Globus pallidus (tissue), 1 donor: ENCODE data around the gene GART.
A peak's percentile ranks its signal among the peaks of the same experiment; 100 is the strongest.
"Not testable (repeated sequence)": the region's sequence is repeated elsewhere in the genome, so short reads cannot be mapped to it uniquely, and the experiment has no call there.

Experiments
- DNase-seq: peaks from one replicate; pipeline ENCODE4 v3.0.0-alpha.2; 2015; ENCODE audit warnings: low spot score

GART gene

DNA sequence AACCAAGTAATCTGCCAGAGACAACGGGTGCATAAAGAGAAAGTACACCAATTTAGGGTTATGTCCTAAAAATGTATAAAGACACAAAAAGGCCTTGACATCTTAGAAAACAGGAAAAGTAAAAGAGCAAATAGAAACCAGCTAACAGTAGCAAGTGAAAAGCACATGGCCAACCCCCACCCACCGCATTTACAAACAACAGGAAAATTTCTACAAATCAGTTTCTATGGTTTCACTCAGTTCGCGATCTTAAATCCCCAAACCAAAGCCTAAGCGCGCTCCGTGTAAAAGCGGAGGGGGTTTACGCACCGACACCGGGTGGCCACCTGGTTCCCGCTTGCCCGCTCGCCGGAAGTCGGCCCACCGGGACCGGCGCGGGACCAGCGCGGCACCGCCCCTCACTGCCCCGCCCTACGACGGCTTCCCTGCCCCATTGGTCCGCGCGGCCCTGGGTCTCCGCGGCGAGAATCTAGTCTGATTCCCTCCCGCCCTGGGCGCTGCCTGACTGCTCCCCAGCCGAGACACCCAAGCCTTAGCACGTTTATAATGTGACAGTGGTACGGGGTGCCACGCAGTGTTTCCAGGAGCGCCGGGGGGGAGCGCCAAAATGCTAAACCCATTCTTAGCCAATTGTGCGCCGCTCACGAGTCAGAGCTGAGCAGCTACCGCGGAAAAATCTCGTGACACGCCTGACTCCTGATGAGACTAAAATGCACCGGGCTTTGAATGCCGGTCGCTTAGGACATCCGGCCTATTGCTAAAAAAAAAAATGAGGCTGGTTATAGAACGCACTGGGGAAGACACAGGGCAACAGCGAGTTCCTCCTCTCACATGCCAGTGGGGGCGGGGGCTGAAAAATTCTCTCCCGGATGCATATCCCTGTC lies at the start of gene GART:
Gene GART (minus strand): TSS at position 362 of the 884 bp plus-strand sequence. CDS start 2,802 bp downstream, outside the sequence.
- peak; percentile 82 for DNase-seq

- peak; percentile 78 for DNase-seq
These were observed 46.8 kb upstream of the GART start, which contains the start of gene DONSON for GRCh38 chr21:33588485-33589335. Gene DONSON, minus strand, starts transcription at chr21:33588684. Its CDS starts 43 bp downstream, at chr21:33588641.

DNA sequence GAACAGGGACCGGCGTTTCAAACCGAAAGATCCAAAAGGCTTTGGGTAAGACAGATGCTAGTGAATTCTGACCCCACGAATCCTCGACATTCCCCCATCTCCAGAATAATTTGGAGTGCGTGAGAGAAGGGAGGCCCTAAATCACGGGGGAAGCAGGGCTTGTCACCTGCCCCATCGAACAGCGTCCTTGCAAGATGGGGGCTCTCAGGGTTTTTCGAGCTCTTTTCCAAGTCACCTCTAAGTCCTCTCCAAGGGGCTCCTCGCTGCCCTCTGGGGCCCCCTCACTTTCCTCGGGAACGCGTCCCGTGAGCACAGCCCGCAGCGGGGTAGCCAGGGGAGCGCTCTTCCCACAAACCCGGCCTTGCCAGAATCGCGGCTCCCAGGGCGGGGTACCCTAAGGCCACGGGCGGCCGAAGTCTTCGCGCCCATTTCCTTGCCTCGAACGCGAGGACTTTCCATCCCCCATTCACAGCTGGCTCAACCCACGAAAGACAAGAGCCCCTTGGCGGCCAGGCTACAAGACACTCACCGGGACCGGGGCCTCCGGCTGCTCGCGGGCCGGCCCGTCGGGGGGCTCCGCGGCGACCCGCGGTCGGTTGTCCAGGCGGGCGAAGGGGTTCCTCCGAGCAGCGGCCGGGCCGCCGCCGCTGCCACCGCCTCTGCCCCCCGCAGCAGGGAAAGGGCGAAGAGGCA lies 46.0 kb upstream of the GART start:
- peak; percentile 17 for DNase-seq

DNA sequence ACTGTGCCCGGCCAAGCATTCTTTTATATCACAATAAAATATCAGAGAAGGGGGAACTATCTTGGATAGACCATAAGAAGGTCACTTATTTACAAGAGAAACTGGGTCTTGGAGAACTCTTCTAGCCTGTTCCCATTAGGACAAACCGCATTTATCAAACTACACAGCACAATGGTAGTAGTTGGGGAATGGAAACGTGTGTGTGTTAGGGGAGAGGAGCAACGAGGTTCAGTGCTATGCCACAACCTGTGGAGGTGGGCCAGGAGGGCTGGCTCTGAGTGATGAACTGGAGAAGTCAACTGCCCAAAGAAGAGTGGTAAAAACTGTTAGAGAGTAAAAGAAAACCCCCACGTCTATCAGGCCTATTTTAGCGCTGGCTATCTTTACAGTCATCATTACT lies 45.0 kb upstream of the GART start:
- DNase-seq, result no peak

- no peak for DNase-seq
These were observed 42.5 kb upstream of the GART start for GRCh38 chr21:33584455-33584854.

DNA sequence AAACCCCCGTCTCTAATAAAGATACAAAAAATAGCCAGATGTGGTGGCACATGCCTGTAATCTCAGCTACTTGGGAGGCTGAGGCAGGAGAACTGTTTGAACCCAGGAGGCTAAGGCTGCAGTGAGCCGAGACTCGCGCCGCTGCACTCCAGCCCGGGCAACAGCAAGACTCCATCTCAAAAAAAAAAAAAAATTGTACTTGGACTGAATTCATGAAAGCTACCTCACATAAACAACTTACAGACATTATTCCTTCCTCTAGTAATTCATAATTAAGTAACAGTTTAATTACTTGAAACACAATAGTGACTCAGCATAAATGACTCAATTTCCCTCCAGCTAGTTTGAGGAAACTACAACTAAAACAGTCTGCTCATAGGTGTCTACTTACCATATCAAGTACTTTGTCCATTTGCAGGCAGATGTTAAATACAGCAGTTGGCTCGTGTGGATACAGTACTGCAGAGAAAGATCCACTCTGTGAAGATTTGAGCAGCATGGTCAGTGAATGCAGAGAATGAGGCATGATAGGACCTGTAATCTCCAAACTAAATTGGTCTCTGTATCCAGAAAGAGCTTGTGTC lies 37.1 kb upstream of the GART start:
- DNase-seq, result no peak

DNA sequence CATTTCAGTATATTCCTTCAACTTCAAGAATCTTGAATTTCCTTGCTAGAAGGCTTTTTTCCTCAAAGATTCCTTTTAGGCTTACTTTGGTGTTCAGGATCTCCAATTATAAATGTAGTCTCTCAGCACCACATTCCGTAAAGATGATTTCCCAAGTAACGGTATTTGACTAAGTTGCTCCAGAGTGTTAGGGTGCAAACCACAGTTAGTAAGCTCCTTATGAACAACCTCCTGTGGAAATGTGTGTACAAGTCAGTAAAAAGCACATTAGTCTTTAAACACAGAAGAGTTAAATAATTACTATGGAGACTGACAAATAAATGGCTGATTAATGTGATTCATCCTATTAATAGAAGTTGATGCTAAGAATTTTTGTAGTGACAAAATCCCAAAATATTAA lies 36.3 kb upstream of the GART start:
- DNase-seq, result no peak

DNA sequence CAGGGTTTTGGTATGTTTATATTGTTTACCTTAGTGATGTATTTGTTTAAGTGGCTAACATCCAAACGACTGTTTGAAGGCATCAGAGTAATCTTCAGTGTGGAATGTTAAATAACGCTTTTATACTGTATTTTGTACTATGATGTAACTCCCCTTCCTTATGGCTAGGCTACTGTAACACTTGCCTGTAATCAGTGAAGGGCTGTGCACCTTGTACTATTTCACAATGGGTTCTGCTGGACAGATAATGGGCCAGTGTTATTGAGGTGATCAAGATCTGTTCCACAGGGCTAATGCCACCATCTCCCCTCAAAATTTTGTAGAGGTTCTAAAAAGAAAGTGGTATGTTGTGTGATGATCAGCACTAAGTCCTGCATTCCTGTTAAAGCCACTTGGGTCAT lies 34.8 kb upstream of the GART start:
- not testable (repeated sequence) for DNase-seq

- DNase-seq, result no peak
These were observed 30.4 kb upstream of the GART start for GRCh38 chr21:33572350-33572749.

- DNase-seq, result no peak
These were observed 28.1 kb upstream of the GART start for GRCh38 chr21:33569991-33570390.

DNA sequence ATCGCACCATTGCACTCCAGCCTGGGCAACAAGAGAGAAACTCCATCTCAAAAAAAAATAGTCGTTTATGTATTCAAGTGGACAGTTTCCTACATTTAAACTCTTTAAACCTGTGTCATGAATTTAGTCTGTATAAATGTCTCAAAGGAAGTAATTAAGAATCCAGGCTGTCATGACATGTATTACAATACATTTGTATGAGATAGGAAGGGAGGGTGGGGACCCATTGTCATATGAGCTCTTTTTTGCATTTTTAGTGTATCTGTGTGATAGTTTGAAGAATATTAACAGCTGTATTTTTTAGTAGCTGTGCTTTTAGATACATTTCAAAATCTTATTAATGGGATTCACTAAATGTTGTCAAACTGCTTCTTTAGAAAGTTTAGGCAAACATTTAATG lies 26.5 kb upstream of the GART start:
- DNase-seq, result no peak

GRCh38 chr21:33567914-33568313 lies 26.0 kb upstream of the GART start:
- DNase-seq, result no peak

DNA sequence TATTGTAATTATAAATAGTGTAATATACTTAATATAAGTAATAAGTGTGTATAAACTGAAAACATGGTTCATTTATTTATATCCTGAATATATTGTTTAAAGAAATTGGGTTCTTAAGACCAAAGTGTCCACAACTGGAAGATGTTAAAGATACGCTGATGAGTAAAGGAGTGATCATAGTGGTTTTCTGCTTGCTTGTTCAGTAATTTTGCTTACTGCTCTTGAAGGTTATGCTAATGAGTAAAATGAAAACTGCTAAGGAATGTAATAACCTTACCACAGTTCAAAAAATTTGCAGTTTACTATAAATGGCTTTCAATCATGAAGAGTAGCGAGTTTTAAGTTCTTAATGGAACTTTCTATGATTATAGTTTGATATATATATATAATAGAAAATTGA lies 24.6 kb upstream of the GART start:
- no peak for DNase-seq

GRCh38 chr21:33562389-33562788 lies 20.5 kb upstream of the GART start:
- DNase-seq, result no peak

- no peak for DNase-seq
These were observed 19.5 kb upstream of the GART start for GRCh38 chr21:33561373-33561772.

- no peak for DNase-seq
These were observed 19.0 kb upstream of the GART start for GRCh38 chr21:33560965-33561364.

- no peak for DNase-seq
These were observed 17.9 kb upstream of the GART start for GRCh38 chr21:33559813-33560212.

DNA sequence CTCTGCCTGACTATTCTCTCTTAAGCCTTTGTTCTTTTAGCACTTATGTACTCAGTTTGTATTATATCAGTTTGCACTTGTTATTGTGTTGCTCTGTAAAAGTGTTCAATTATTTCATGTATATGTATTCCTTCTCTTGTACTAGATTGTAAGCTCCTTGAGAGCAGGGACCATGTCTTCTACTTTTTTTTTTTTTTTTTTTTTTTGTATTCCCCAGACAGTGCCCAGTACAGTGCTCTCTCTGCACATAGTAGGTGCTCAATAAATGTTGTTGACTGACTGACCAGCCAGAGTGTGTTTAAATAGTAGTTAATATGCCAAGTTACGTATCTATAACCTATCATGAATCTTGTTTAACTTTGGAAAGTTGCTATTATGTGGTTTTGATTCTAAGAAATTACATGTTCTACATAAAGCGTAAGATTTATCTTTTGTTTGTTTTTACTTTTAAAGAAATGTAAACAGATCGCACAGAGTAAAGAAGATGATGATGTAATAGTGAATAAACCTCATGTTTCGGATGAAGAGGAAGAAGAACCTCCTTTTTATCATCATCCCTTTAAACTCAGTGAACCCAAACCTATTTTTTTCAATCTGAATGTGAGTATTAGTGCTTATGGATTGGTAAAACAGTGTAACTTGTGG lies 17.0 kb upstream of the GART start:
- DNase-seq, result no peak

DNA sequence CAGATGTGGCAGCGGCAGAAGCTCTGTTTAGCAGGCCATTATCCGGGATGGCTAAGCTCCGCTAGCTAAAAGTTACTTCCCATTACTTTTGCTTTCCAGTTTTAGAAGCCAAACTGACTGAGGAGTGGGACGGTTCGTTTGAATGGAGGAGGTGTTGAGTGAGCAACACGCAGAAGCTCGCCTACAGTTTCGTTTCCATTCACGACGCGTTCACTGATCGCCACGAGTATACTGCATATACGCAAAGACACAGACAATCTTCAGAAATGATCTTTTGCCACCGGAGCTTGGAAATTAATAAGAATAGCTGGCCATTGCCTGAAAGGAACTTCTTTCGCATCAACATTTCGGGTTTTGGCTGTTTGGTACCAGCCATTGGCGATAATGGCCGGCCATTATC lies 15.5 kb upstream of the GART start:
- DNase-seq, result no peak

DNA sequence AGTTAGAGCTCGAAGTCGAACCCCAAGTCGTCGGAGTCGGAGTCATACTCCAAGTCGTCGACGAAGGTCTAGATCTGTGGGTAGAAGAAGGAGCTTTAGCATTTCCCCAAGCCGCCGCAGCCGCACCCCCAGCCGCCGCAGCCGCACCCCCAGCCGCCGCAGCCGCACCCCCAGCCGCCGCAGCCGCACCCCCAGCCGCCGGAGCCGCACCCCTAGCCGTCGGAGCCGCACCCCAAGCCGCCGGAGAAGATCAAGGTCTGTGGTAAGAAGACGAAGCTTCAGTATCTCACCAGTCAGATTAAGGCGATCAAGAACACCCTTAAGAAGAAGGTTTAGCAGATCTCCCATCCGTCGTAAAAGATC lies 13.0 kb upstream of the GART start:
- DNase-seq, result no peak

- no peak for DNase-seq
These were observed 12.5 kb upstream of the GART start for GRCh38 chr21:33554236-33554981.
